HG03571 (cell line): ENCODE measurements around the gene RNF31.
A peak's percentile ranks its signal among the peaks of the same experiment; 100 is the strongest.

Experiments
- ATAC-seq: cut with Tn5 transposase; IDR thresholded peaks from one replicate; pipeline ENCODE4 v1.9.1; 2021; ENCODE audit not compliant: unreplicated experiment

RNF31 gene

DNA sequence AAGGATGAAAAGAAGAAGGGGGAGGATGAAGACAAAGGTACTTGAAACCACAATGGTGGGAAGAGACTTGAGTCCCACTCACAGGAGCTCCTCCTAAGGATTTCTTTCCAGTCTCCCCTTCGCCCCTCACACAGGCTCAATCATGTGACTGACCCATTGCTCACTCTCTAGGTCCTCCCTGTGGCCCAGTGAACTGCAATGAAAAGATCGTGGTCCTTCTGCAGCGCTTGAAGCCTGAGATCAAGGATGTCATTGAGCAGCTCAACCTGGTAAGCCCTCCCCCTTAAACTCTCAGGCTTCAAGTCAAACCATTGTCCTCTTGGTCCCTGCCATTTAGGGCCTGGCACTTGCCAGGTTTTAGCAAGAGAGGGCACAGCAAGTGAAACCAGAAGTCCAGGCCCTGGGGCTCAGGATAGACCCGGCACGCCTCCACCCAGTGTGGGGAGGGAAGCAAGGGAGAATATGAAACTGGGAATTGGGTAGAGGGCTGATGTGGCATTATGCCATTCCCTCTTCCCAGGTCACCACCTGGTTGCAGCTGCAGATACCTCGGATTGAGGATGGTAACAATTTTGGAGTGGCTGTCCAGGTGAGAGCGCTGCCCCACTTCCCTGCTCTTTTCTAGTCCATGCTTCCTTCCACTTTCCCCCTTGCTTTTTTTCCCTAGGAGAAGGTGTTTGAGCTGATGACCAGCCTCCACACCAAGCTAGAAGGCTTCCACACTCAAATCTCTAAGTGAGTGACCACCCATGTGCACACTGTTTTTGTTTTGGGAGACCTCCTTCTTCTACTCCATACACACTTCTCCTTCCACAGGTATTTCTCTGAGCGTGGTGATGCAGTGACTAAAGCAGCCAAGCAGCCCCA lies 9.5 kb upstream of the RNF31 start:
- no peak for ATAC-seq

- no peak for ATAC-seq
Observed at GRCh38 chr14:24138396-24139271, 8.7 kb upstream of the RNF31 start.

DNA sequence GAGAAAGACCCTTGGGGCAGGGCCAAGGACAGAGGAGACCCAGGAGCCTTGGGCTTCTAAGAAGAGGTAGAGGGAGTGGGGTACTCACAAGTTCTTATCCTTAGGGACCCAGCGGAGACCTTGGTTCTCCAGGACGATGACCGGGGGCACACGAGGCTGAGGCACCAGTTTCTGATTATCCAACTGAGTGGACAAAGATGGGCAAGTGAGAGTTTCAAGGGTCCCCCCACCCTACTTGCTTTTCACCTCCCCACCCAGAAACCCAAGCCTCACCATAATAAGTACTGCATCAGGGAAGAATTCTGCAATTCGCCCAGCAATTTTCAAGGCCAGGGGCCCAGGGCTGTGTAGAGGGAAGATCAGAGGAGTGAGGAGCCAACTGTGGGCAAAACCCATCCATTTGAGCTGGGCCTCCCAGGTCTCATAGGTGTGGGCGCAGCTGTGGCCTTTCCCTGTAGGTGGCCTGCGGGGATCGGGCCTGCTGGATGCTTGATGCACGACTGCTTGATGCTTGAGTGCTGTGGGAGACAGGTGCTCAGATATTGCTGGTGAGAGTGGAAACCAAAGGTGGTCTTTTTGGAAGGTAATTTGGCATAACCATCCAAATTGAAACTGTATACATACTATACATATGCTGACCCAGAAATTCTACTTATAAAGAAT lies 7.9 kb upstream of the RNF31 start:
- ATAC-seq = no peak

GRCh38 chr14:24141097-24141880 lies 6.0 kb upstream of the RNF31 start, which contains the start of gene EMC9:
Gene EMC9, minus strand, starts transcription at chr14:24141591. Its CDS starts 287 bp downstream, at chr14:24141304.
- ATAC-seq = peak; percentile 80

- no peak for ATAC-seq
Observed at GRCh38 chr14:24143511-24143910, 3.8 kb upstream of the RNF31 start.

DNA sequence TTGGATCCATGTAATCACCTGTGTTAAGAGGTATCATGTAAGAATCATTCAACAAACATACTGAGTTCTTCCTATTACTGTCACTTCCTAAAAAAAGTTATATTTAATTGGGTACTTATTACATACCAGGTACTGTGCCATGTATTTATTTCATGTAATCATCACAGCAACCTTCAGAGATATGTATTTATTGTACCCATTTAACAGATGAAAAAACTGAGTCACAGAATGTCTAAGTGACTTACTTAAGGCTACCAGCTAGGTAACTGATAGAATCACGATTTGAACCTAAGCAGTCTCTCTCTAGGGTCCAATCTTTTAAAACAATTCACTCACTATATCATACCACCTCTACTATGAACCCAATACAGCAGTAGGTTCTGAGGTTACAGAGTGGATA lies 2.8 kb upstream of the RNF31 start:
- no peak for ATAC-seq

DNA sequence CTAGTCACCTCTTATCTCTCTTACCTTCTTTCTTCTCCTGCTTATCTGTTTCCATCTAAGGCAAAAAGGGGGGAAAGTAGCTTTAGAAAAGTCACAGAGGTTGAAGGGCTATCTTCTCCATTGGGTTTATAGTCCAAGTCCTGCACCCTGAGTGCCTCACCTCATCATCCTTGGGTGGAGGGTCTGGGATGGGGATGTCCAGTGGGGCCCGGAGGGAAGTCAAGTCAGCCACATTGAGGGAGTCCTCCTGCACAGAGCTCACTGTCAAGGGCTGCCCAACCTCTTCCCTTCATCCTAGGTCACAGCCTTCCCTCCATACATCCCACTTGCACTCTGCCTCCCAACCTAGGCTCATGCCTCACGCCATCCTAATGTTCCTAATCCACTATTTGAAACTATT lies 2.1 kb upstream of the RNF31 start:
- no peak for ATAC-seq

DNA sequence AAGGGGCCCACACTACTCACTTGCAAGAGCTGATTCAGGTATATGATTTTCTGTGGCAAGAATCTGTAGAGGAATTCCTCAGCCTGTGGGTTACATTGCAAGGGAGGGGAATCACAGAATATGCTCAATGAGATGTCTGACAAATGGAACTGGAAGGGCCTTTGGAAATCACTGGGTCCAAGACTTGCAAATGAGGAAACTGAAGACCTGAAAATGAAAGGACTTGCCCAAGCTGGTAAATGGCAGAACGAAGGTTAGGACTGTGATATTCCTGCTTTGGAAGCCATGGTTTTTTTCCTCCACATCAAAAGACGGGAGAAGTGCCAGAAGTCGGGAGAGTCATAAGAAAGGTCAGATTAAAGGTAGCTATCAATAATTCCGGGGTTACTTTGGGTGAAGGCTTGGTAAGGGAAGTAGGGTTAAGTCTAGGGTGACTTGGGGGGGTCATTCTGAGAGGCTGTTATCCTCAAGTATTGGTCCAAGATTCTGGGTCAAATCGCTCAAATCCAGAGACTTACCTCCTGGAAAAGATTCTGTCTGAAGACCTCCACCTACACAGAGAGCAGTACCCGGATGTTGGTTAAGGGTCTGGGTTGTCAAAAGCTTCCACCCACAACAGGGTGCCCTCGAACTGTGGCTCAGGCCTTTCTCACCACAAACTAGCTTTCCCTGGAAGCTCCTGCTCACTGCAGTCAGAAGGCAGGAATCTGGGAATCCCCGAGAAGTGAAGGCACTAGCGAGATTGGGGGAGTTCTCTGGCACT lies 1.4 kb upstream of the RNF31 start:
- ATAC-seq = no peak

DNA sequence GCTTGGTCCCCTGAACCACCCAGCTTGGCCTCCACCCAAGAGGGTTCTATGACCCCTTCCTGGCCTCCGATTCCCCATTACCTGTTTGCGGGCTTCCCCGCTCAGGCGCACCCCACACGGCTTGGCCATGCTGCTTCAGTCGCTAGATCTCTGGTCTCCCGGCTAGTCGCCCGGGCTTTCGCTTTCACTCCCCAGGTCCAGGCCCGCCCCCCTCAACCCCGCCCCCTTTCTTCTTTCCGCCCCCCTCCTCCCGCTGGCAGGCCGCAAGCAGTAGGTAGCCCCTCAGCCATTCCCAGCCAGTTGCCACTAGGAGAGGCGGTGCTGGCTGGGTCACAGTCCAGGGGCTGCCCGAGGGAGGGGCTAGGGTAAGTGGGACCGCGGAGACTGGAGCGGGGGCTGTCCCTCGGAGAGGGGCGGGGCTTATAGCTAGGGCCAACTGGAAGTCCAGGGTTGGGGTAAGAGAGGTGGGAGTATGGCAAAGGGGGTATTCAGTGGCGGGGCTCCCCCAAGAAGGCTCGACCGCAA lies 783 bp upstream of the RNF31 start, which contains the start of gene PSME2:
TSS of gene PSME2 (minus strand) at position 158 of the 525 bp plus-strand sequence. CDS start at position 129, 29 bp downstream.
- ATAC-seq = peak; percentile 47

DNA sequence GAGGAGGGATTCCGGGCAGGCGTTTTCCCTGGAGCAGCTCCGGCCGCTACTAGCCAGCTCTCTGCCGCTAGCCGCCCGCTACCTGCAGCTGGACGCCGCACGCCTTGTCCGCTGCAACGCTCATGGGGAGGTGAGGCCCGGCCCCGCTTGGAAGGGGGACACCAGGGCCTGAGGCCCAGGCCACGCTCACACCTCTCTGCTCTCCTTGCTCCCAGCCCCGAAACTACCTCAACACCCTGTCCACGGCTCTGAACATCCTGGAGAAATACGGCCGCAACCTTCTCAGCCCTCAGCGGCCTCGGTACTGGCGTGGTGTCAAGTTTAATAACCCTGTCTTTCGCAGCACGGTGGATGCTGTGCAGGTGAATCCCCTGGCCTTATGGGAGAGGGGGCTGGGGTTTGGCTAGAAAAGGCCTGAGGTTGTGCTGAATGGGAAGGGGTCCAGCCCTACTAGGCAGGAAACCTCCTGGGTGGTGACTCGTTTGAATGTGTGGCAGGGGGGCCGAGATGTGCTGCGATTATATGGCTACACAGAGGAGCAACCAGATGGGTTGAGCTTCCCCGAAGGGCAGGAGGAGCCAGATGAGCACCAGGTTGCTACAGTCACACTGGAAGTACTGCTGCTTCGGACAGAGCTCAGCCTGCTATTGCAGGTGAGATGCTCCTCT lies 597 bp downstream of the RNF31 start:
- ATAC-seq = no peak

DNA sequence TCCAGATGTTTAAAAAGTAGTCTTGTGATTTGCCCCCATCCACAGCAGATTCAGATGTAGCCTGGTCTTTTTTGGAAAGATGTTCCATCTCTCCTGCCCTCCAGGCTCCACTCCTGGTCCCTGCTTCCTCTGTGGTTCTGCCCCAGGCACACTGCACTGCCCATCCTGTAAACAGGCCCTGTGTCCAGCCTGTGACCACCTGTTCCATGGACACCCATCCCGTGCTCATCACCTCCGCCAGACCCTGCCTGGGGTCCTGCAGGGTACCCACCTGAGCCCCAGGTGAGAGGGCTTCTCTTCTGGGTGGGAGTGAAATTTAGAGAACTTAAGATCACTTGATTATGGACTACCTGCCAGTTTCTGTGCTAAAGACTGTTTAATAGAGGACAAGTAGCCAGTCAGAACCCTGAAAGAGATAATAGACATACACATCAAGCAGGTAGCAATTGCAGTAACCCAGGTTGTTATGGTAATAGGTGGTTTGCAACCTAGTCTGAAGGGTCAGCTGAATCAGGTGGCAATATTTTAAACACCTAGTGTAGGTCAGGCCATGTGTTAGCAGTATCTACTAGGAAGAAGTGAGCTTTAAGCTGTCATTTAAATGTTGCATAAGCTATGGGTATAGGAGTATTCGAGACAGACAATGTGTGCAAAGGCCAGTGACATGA lies 2.1 kb downstream of the RNF31 start:
- no peak for ATAC-seq

DNA sequence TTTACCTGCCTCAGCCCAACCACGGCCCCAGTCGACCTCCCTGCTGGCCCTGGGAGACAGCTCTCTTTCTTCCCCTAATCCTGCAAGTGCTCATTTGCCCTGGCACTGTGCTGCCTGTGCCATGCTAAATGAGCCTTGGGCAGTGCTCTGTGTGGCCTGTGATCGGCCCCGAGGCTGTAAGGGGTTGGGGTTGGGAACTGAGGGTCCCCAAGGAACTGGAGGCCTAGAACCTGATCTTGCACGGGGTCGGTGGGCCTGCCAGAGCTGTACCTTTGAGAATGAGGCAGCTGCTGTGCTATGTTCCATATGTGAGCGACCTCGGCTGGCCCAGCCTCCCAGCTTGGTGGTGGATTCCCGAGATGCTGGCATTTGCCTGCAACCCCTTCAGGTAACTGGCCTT lies 2.8 kb downstream of the RNF31 start:
- no peak for ATAC-seq

DNA sequence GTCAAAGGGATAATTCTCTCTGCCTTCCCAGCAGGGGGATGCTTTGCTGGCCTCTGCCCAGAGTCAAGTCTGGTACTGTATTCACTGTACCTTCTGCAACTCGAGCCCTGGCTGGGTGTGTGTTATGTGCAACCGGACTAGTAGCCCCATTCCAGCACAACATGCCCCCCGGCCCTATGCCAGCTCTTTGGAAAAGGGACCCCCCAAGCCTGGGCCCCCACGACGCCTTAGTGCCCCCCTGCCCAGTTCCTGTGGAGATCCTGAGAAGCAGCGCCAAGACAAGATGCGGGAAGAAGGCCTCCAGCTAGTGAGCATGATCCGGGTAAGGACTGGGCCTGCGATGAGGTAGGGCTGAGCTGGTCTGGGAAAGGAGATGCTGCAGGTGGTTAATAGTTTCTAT lies 3.3 kb downstream of the RNF31 start:
- no peak for ATAC-seq

DNA sequence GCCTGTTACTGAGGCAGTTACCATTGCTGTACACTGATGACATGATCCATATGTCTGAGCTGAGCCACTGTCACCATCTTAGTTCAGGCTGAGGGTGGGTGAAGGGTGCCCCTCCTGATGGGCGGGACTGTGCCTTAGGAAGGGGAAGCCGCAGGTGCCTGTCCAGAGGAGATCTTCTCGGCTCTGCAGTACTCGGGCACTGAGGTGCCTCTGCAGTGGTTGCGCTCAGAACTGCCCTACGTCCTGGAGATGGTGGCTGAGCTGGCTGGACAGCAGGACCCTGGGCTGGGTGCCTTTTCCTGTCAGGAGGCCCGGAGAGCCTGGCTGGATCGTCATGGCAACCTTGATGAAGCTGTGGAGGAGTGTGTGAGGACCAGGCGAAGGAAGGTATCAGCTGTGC lies 3.7 kb downstream of the RNF31 start:
- no peak for ATAC-seq

- ATAC-seq = no peak
Observed at GRCh38 chr14:24151404-24152080, 4.2 kb downstream of the RNF31 start.

GRCh38 chr14:24155100-24155499 lies 7.8 kb downstream of the RNF31 start:
- no peak for ATAC-seq

- no peak for ATAC-seq
Observed at GRCh38 chr14:24156840-24157239, 9.5 kb downstream of the RNF31 start.

GRCh38 chr14:24157331-24157730 lies 10.0 kb downstream of the RNF31 start:
- no peak for ATAC-seq
